LNCaP clone FGC (cell line): ENCODE data around the gene RPL18A.

Experiments
- DNase-seq: peaks from one replicate; pipeline ENCODE4 v3.0.0-alpha.2; 2011; ENCODE audit warnings: low read depth
- H3K4me3 ChIP-seq: 2 replicates; pipeline ENCODE4 v1.5.1; 2011; ENCODE audit warnings: mild to moderate bottlenecking, low read depth, low read length, control low read depth
- TF ChIP-seq, protein P1 (sequence below): IDR thresholded peaks from 2 replicates; pipeline ENCODE4 v1.5.1; 2012; ENCODE audit warnings: mild to moderate bottlenecking; ENCODE audit not compliant: control insufficient read depth, insufficient read depth; ENCODE audit errors: extremely low read depth

The RPL18A gene

GRCh38 chr19:17893766-17894165 lies 34.1 kb downstream of the RPL18A start:
- TF ChIP-seq, protein P1, sequence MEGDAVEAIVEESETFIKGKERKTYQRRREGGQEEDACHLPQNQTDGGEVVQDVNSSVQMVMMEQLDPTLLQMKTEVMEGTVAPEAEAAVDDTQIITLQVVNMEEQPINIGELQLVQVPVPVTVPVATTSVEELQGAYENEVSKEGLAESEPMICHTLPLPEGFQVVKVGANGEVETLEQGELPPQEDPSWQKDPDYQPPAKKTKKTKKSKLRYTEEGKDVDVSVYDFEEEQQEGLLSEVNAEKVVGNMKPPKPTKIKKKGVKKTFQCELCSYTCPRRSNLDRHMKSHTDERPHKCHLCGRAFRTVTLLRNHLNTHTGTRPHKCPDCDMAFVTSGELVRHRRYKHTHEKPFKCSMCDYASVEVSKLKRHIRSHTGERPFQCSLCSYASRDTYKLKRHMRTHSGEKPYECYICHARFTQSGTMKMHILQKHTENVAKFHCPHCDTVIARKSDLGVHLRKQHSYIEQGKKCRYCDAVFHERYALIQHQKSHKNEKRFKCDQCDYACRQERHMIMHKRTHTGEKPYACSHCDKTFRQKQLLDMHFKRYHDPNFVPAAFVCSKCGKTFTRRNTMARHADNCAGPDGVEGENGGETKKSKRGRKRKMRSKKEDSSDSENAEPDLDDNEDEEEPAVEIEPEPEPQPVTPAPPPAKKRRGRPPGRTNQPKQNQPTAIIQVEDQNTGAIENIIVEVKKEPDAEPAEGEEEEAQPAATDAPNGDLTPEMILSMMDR: no peak
- DNase-seq: no peak
- no peak overlapping the region for H3K4me3 ChIP-seq

DNA sequence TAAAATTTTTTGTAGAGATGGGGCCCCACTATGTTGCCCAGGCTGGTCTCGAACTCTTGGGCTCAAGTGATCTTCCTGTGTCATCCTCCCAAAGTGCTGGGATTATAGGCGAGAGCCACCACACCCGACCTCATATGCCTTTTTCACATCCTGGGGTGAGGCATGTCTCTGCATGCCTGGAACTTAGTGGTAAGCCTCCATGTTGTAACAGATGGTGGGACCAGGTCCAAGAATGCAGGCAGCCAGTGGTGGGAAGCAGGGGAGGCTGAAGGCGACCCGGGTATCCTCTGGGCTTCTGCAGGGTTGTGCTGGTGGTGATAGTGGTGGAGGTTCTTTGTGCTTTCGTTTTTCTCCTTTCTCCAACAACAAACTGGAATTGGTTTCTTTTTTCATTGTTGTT lies 43.0 kb downstream of the RPL18A start:
- H3K4me3 ChIP-seq: no peak overlapping the region
- DNase-seq: no peak
- TF ChIP-seq, protein P1: no peak

DNA sequence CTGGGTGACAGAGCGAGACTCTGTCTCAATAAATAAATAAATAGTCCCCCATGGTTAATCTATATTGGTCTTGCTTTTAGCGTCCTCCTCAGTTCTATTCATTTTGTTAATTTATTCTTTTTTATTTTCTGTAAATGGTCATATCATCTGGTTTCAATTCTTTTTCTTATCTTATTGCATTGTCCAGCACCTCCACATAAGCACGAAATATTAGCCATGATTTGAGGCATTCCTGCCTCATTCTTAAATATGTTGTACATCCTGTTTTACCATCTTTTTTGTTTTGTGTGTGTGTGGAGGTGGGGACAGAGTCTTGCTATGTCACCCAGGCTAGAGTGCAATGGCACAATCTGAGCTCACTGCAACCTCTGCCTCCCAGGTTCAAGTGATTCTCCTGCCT lies 48.5 kb downstream of the RPL18A start:
- TF ChIP-seq, protein P1: no peak
- no peak for DNase-seq

DNA sequence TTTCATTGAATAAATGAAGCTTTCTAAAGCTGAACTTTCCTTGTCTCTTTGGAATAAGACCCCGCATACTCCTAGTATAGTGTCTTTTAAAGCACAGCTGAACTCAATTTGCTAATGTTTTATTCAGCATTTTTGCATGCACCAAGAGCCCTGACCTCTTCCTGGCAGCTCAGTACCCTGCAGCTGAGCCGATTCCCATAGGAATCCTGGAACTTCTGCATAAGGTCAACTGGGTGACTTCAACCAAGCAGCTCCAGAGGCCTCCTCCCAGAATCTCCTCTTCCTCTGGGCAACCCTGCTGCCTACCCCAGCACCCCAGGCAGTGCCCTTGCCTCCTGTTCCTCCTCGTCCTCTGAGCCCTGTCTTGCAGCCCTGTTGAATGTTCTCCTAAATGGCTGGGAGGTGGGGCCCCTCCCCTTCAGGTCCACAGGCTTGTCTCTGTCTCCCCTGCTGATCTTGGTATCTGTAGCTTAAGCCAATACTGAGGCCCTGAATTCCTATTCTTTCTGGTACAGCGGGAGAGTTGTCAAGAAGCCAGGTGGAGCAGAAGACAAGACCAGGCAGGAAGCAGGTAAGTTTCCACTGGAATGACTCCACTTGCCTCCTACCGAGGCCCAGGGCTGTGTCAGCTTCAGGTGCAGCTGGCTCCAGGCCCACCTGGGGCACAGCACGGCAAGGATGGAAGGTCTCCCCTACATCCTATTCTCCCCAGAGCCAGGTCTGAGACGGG lies 49.5 kb downstream of the RPL18A start:
- DNase-seq: no peak
- TF ChIP-seq, protein P1: no peak
- H3K4me3 ChIP-seq: no peak overlapping the region

More for the DNA sequence above, 48.5 kb downstream of the RPL18A start:
- H3K4me3 ChIP-seq: no peak overlapping the region

GRCh38 chr19:17910791-17911360 lies 51.2 kb downstream of the RPL18A start:
- H3K4me3 ChIP-seq: no peak overlapping the region
- no peak for DNase-seq
- TF ChIP-seq, protein P1: no peak
